CD4-positive, alpha-beta T cell treated with Interleukin-21 for 1 hour (primary cell): ENCODE measurements around the gene GRB10.
"Not testable (repeated sequence)": the region's sequence is repeated elsewhere in the genome, so short reads cannot be mapped to it uniquely, and the experiment has no call there.

Source experiments
- DNase-seq: peaks from one replicate; pipeline ENCODE4 v3.0.0-alpha.2; 2020

Gene GRB10

DNA sequence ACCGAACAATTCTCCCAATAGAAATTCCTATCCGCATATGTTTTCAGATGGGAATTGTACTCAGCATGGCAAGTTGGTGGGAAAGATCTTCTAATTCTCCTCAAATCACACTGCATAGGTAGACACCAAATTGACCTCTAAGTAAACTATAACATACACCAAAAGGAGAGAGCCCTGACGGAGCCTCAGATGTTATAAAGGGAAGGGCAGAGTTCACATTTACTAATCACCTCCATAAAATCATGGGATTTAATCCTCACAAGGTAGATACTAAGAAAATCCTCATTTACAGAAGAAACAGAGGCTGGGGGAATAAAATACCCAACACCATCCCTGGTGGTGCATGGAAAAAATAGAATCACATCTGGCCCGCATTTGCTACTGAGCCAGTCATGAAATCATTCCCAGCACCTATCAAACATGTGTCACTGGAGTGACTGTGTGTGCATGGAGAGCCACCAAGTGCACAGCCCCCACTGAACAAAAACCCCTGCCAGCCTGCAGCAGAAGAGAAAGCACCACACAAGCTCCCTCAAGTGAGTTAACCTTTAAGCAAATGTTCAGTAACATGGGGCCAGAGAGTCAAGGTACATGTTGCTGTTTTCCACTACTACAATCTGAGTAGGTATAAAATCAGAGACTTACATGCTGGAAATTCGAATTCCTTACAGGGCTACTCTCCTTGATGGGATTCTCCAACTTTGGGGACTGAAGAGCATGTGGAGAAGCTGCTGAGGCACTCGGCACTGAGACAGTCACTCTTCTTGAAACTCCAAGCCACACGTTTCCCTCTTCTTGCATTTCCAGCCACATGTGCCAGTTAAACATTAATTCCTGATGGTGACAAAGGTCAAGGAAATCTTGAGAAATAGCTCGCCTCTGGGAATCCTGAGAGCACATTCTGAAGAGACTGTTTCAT, 217.8 kb downstream of the GRB10 start, which contains the start of gene DDC:
TSS of gene DDC (minus strand) at position 766 of the 919 bp plus-strand sequence. CDS start 21,320 bp downstream, outside the sequence.
- no peak for DNase-seq

DNA sequence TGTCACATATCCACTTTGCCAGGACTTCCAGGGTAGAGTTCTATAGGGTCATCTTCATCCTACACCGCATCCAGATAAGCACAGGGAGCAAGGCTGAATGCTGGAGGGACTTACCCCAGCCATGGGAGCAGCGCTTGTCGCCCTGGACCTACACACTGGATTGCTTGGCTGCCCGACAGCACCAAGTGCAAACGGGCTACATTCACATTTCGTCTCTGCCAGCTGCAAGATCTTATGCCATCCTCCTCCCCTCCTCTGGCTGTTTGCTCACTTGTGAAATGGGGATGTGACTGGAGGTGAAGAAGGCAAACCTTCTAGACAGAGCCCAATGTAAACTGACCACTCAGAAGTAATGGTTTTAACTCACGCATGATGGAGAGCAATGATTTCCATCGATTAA, 218.5 kb downstream of the GRB10 start:
- DNase-seq = no peak

DNA sequence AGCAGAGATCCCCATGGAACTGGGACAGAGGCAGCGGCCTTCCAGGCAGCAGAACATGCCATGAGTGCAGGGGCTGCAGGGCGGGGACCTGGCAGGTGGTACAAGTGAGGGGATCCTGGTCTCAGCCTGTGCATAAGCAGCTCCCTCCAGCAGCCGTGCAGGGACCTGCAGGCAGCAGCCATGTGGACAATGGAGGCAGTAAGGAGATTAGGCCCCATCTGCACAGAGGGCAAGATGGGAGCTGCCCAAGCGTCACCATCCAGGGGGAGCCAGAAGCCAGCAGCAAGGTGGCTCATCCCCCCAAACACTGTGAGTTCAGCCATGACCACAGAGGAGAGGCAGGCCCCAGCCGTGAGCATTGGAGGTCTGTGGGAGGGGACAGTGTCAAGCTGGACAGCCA, 220.6 kb downstream of the GRB10 start:
- DNase-seq = no peak

DNA sequence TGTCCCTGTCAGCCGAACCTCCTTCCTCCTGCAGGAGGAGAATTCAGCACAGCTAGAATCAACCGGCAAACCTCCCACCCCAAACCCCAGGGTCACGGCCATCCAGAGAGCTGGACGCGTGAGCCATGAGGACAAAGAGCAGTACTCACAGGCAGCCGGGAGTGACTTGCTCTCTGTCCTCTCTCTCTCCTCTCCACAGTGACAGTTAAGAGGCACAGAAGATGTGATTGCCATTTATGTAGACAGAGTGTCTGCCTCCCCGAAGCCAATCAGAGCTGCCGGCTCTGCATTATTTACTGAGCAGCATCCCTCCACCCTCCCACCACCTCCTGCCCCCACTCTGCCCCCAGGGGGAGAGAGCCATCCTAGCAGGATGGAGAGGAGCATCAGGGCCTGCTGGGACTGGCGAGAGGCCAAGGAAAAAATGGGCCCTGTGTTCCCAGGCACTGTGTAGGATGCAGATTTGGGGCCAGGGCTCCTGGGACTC, 221.8 kb downstream of the GRB10 start:
- DNase-seq = no peak

DNA sequence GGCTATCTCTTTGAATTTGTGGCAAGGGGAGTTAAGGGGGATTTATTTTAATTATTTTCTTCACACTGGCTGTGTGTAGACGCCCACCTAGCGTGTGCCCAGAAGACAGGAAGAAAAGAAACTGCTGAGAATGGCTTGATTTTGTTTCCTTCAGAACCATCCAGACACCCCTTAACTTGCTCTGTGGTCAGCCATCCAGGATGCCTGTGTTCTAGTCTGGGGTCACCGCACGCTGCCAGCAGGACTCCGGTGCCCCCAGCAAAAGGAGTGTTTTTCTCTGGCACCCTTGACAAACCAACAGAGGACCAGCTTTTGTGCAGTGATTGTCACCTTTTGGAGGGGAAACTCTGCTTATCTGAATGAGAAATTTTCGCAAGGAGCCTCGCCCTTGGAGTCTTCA, 222.8 kb downstream of the GRB10 start:
- no peak for DNase-seq

DNA sequence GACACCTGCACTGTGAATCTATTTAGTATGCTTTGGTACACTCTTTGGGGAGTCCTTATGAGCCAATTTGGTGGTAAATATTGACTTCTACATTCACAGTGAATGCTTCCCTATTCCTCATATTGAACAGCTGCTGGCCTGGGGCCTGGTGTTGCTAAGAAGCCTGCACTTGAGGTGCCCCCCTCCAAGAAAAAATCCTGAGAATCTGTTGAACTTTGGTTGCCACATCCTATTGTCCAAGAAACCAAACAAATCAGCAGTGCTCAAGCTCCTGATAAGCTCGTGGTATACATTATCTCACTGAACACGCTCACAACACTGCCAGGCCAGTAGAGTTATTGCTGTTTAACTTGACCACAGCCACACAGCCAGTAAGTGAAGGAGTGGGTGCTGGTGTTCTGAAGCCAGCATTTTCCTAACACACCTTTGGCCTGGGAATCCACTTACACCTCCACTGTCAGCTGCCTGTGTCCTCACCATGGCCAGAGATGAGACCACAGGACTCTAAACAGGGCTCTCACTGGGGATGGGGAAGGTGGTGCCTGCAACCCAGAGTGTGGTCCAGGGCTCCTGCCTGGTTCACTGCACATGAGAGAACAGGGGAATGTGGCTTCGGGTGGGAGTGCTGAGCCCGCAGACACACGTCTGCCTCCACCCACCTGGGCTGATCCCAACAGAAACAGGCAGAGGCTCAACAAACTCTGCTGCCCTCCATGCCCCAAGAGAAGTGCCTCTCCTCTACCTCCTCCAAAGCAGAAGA, 224.2 kb downstream of the GRB10 start:
- DNase-seq = no peak

DNA sequence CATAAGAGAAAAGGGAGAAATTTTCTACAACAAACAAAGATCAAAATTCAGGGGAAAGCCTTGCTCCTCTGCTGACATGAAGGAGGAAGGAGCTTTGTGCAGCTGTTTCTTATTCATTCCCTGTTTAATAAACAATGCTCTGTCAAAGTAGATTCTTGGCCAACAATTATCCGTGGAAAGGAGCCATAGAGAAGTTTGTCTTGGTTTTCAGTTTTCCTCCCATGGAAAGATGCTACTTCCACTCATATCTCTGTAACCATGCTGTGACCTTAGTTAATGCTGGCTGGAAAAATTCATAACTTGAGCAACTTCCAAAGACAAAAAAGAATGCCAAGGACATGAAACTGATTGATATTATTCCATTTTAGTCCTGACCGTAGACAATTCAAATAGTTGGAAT, 225.6 kb downstream of the GRB10 start:
- DNase-seq = no peak

DNA sequence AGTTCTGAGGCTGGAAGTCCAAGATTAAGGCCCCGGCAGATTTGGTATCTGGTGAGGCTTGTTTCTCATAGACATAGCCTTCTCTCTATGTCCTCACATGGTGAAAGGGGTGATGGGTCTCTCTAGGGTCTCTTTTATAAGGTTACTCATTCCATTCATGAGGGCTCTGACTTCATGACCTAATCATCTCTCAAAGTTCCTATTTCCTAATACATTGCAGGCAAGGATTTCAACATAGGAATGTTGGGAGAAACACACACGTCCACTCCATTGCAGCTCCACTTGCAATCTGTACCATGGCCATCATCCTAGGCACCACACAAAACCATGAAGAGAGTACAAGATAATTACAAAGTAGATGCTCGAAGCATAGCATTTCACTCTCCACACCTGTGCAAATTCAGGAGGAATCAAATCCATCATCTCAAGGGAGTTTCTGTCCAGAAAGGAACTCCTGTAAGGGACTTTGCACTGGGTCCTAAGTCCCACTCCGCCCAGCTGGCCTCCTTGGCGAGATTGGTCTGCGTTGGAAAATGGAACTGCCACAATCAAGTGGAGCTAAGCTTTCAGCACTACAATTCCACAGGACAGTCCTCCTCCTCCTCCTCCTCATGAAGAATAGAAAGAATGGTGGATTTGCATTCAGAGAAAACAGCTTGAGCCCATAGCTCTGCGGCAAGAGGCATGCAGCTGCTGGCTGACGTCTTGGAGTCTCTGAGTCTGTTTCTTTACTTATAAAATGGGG, 226.3 kb downstream of the GRB10 start:
- DNase-seq = no peak

DNA sequence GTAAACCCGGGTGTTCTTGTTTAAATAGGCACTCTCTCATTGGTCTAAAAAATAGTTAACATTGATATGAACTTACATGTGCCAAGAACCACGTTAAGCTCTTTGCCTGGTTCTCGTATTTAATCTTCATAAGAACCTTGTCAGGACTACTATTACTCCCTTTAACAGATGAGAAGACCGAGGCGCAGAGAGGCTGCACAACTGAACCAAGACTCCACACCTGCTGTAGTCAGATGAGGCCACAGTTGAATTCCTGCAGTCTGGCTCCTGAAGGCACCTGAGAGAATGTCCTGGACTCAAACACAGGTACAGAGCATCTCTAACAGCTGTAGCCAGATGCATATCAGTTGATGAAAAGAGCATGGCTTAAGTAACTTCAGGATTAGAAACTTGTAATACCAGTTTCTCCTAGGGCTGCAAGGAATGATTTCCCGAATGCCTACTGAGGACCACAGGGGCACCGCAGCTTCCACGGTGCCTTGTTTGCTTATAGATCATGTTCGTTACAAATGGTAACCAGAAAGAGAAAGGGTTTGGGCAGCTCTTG, 227.0 kb downstream of the GRB10 start:
- no peak for DNase-seq

DNA sequence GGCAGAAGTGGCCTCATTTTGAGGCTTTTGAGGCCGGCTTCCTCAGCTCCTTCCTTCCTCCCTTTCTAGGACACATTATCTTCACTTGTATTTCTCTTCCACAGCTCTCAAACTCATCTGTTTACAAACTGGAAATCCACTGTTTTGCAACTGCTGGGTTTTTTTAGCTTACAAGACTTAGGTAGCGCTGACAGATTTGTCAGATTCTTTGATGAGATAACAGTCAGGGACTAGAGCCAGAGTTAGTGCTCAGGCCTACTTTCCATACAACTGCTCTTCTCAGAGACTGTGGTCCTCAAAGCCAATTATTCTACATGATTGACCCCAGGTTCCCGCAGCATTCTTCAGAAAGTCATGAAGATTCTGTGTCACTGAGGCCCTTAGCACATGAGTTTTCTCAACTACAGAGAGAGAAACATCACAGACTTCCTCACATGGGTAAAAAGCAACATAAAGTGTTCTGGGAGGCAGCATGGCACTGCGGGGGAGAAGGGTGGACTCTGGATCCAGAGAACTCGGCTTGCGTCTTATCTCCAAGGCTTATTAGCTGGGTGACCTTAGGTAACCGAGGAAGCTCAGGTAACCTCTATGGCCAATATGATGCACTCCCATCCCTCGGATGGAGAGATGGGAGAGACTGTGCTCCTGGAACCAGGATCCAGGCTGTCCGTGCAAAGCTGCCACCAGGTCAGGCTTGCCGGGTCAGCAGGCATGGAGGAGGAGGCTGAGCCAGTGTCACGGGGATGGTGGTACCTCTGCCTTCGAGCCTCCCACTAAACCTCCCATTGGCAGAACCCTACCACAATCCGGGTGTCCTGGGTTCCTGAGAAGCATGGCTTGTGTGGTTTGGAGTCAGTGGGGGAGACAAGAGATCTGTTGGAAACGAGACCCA, 228.0 kb downstream of the GRB10 start:
- DNase-seq = no peak

DNA sequence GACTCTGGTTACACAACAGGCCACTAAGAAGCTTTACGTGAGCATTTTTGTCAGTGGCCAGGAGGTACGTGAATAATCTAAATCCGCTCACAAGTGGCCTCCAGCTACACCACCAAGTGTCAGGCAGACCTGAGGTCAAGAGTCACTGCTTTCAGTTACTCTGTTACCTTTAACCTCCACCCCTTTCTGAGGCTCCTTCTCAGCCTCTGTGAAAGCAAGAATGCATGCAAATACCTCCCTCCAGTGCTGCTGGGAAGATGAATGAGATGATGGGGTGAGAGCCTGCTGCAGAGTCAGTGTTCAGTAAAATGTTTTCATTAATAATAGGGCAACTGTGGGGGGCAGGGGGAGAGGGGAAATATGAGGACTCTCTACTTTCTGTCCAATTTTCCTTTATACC, 228.7 kb downstream of the GRB10 start:
- DNase-seq = no peak

DNA sequence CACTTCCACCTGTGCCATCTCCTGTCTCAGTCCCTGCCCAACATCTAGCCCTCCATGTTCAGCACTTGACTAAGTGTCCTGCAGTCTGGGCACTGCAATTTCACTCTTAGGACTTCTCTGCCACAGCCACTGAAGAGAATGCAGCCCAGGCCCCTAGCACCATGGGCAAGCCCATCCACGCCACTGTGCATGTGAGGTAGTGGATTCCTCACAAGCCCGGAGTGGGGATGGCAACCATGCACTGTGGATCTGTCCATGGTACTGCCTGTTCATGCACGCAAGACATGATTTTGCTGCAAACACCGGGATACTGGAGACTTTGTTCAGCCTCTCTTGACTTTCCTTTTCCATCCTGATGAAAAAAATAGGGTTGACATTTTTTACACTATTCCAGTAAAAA, 229.8 kb downstream of the GRB10 start:
- no peak for DNase-seq

DNA sequence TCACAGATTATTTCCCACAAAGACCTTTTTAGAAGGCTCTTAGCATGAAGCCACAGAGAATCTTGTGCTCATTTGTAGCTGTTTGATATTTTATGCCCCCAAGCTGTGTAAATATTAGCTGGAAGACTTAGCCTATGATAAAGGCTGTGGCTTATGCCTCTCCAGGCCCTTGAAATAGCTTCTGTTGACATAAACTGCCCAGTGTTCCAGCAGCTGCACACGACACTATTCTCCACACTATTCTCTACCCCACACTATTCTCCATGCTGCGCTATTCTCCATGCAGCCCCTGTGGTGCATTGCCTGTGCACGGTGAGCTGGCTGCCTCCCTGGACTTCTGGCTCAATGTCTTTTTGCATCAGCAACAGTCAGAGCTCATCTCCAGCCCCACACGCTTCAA, 230.6 kb downstream of the GRB10 start:
- DNase-seq = no peak

DNA sequence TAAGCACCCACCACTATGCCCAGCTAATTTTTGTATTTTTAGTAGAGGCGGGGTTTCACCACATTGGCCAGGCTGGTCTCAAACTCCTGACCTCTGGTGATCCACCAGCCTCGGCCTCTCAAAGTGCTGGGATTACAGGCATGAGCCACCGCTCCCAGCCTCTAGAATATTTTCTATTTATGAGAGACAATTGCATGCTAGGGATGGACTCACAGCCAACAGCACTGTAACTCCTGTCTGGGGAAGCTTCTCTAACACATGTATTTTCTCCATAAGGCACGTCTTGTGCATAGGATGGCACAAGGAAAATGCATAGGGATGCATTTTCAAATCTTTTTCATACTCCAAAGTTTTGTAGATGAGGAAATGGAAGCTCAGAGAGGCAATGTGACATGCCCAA, 237.1 kb downstream of the GRB10 start:
- DNase-seq = not testable (repeated sequence)

DNA sequence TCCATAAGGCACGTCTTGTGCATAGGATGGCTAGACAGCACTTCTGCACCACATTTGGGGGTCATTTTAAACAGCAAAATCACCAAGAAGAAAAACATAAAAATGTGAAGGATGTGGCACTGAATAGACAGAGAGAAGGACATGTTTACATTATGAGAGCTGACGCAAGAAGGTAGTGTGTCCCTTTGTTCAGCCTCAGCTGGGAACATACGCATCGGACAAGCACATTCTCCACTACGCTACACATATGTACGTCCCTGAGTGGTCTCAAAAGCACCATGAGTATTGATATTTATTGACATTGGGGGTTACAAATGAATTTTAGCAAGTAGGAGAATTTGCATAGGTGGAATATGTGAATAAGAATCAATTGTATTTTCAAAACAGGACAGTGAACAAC, 237.7 kb downstream of the GRB10 start:
- DNase-seq = no peak

DNA sequence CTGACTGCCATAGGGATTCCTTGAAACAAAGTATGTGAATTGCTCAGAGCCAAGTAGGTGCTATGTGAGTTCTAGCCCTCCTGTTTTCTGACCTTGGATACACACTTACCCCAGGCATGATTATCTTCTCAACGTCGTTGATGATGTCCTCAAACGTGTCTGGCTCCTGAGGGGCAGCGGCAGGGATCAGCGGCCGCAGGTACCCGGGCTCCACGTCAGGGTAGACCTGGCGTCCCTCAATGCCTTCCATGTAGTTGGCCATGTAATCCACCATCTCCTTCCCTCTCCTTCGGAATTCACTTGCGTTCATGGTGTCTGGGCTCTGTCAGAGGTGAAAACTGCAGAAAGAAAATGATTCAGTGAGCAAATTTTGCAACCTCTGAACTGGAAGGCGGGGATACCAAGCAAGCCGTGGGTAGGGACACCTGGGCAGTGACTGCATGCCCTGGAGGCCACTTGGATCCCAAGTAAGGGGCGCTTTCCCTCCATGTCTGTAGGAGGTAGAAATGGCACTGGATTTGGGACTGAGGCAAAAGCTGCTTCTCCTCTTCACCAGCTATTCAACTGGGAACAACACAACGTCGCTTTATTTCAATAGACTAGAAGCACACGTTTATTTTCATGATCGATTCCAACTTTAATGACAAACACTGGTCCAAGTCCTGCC, 238.8 kb downstream of the GRB10 start:
- DNase-seq = no peak

DNA sequence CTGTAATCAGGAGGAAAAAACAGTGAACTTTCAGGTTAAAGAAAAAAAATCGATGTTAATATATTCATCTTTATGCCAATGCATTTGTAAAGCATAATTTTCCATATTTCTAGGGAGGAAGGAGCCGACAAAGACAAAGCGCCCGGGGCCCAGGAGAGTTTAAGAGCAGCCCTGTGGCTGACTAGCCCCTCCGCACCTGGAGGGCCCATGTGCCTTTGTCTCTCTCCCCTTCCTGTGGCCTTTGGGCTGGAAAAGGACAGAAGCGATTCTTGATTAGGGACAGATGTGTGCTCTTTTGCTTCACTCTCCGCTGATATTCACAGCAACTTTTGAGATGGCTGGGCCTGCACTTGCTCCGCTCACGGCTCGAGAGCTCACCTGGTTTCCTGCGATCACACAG, 240.6 kb downstream of the GRB10 start:
- DNase-seq = no peak

DNA sequence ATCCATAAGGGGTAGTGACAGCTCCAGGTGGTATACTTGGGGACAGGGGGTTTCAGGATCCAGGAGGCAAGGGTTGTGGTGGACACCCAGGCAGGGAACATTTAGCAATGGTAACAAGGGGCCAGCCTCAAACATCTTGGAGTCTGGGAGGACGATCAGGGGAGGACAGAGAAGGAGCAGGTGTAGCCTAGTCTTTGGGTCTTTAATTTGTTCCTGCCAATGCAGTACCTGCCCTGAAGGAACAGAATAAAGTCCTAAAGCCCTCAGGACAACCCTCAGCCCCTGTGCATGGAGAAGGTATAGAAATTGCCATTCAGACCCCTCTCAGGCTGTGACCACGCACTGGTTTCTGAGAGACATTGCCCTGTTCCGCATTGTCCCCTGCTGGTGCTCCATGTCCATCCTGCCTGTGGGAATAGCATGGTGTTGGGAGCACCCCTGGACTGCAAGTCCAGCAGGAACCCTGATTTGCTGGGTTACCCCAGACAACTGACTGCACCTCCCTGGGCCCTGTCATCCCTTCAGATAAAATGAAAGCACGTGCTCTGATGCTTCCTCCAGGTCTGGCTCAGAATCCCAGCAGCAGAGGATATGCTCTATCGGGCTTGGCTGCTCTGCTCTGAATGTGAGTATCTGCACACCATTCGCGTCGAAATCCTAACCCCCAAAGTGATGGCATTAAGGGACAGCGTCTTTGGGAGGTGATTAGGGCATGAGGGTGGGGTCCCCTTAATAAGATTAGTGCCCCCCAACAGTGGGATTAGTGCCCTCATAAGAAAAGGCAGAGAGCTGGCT, 241.7 kb downstream of the GRB10 start:
- no peak for DNase-seq
